ENCODE data around the gene LRFN4.

LRFN4 gene

GRCh38 chr11:66894141-66894540 lies 37.3 kb downstream of the LRFN4 start:
- no peak for DNase-seq

DNA sequence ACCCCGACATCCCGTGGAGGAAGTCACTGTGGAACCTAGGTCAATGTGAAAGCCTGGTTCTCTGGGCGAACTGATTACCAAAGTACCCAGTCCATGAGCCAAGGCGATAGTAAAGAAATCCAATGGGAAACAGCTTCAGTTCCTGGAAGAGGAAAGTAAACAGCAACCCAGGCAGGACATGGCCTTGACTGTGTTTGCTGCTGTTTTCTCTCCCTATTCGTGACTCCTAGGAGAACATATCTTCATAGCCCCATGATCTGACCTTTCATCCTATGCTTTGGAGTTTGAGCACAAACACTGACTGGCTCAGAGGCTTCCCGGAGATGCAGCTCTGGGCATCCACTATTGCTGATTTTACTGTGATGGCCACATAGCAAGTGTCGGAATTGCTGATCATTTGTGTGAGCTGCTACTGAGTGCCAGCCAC lies 45.1 kb downstream of the LRFN4 start:
- DNase-seq = no peak

DNA sequence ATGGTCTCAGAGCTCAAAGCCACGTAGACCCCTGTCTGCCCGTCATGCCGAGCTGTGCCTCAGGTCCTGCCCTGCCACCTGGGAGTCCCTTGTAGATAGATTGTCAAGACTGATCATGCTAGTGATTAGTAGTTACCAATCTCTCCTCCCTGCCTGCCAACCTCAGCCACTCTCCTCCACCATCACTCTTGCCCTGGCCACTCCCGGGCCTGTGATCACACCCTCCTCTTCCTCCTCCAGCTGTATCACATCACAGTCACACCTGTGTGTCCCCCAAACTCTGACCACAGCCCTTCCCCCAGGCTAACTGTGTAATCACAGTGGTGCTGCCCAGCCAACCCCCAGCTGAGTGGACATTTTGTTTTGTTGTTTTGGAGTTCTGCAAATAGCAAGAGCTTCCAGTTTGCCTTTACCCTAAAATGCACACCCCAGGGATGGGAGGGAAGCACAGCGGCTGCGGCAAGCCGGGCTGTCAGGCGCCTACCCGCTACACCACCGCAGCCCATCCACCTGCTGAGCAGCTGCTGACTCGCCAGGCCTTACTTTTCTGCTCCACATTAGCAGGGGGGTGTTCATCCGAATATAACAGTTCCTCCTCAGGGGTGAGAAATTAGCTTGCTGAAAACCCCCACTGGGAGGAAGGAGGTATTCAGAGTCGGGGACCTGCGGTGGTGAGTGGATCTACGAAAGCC lies 45.8 kb downstream of the LRFN4 start:
- no peak for DNase-seq

- DNase-seq = no peak
Measured at GRCh38 chr11:66904055-66904454, 47.2 kb downstream of the LRFN4 start.

DNA sequence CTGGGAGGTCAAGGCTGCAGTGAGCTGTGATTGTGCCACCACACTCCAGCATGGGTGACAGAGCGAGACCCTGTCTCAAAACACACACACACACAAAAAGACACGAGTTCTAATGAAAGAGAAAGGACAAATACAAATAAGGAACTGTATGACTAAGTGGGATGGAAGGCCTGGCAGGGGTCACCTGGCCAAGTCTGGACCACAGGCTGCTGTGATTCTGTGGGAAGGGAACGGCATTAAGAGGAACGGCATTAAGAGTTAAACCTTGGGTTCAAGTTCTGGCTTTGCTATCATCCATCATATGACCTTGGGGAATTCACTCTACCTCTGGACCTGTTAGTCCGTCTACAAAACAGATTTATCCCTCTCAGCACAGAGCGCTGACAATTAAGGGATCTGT lies 47.7 kb downstream of the LRFN4 start:
- no peak for DNase-seq

GRCh38 chr11:66904981-66905521 lies 48.2 kb downstream of the LRFN4 start:
- DNase-seq = no peak

- no peak for DNase-seq
Measured at GRCh38 chr11:66905631-66906030, 48.8 kb downstream of the LRFN4 start.

GRCh38 chr11:66906061-66906733 lies 49.3 kb downstream of the LRFN4 start:
- no peak for DNase-seq

- no peak for DNase-seq
Measured at GRCh38 chr11:66907751-66908630, 51.1 kb downstream of the LRFN4 start.

GRCh38 chr11:66909181-66909580 lies 52.3 kb downstream of the LRFN4 start:
- no peak for DNase-seq

DNA sequence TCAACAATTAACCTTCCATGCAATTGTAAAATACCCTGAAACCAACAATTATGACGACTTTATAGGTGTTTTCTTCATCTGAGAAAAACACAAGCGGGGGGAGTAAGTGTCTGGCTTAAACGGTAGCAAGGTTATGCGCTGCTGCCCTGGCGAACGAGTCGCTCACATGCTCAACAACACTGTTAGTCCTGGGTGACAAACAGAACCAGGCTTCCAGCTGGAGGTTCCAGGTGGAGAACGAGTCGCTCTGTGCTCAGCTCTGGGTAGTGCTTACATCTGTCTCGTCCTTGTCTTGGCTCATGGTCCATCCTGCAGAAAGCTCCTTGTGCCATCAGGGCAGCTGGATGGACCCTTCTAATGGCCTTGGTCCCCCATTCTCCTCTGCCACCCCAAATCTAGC lies 53.2 kb downstream of the LRFN4 start:
- DNase-seq = no peak

Data from effector CD8-positive, alpha-beta T cell (primary cell).